Measurements from ENCODE around the gene FOXO3. TPM values are rescaled to one million over a fixed set of nuclear protein-coding genes. Genes with fewer than 3 reads are reported as not detected.
A peak's percentile ranks its signal among the peaks of the same experiment; 100 is the strongest.

The FOXO3 gene
- total and polyA plus RNA-seq, 2 donors from 2014 or later = 9.4 to 76.1 TPM

GRCh38 chr6:108710551-108710950, 149.8 kb downstream of the FOXO3 start:
- intact Hi-C loops (cut with DNase I) = no loop called here
- no peak overlapping the region for H3K9ac ChIP-seq (ENCODE audit: low read length in 3 of 3)
- H3K9me3 ChIP-seq (ENCODE audit: control insufficient read depth in 2 of 3, insufficient read depth in 1 of 3, low read length in 3 of 3) = no peaks in the 10 kb centered on the region
- FAIRE-seq (no peak), DNase-seq (no peak)
- no peaks in the 10 kb centered on the region for H3K36me3 ChIP-seq (ENCODE audit: control insufficient read depth in 2 of 3, insufficient read depth in 3 of 3, low read length in 3 of 3)
- no peak overlapping the region for H3K4me3 ChIP-seq (ENCODE audit: low read length in 3 of 3)
- peak overlapping the region in 1 of 2 donors; percentile 14 for H3K27ac ChIP-seq (ENCODE audit: low read depth in 2 of 2, low read length in 2 of 2)
- peaks cover 0 to 36% (median 35%) of the 10 kb centered on the region in 3 donors for H3K4me1 ChIP-seq (ENCODE audit: control insufficient read depth in 2 of 3, insufficient read depth in 2 of 3, low read depth in 1 of 3, low read length in 3 of 3)
- no peak for TF ChIP-seq CTCF (IDR thresholded peaks at IDR 0.05; ENCODE audit: borderline replicate concordance, extremely low read depth, insufficient read depth)
- H3K27me3 ChIP-seq (ENCODE audit: control insufficient read depth, insufficient read depth, low read length) = no peaks in the 10 kb centered on the region

GRCh38 chr6:108711071-108711470, 150.4 kb downstream of the FOXO3 start:
- intact Hi-C loops (cut with DNase I) = no loop called here
- Histone ChIP-seq H3K4me1 (ENCODE audit: control insufficient read depth in 2 of 3, insufficient read depth in 2 of 3, low read depth in 1 of 3, low read length in 3 of 3) (peaks cover 0 to 36% (median 35%) of the 10 kb centered on the region in 3 donors), H3K36me3 (ENCODE audit: control insufficient read depth in 2 of 3, insufficient read depth in 3 of 3, low read length in 3 of 3) (no peaks in the 10 kb centered on the region), H3K9ac (ENCODE audit: low read length in 3 of 3) (no peak overlapping the region), H3K27me3 (ENCODE audit: control insufficient read depth, insufficient read depth, low read length) (no peaks in the 10 kb centered on the region), H3K4me3 (ENCODE audit: low read length in 3 of 3) (no peak overlapping the region), H3K27ac (ENCODE audit: low read depth in 2 of 2, low read length in 2 of 2) (peak overlapping the region in 1 of 2 donors; percentile 29), H3K9me3 (ENCODE audit: control insufficient read depth in 2 of 3, insufficient read depth in 1 of 3, low read length in 3 of 3) (no peaks in the 10 kb centered on the region)
- DNase-seq (no peak), FAIRE-seq (no peak)
- TF ChIP-seq CTCF (IDR thresholded peaks at IDR 0.05; ENCODE audit: borderline replicate concordance, extremely low read depth, insufficient read depth) = no peak

GRCh38 chr6:108711826-108712225, 151.1 kb downstream of the FOXO3 start:
- intact Hi-C loops (cut with DNase I) = no loop called here
- peak in 1 of 5 donors; percentile 26 for DNase-seq
- Histone ChIP-seq H3K9ac (ENCODE audit: low read length in 3 of 3) (no peak overlapping the region), H3K4me3 (ENCODE audit: low read length in 3 of 3) (no peak overlapping the region), H3K36me3 (ENCODE audit: control insufficient read depth in 2 of 3, insufficient read depth in 3 of 3, low read length in 3 of 3) (no peaks in the 10 kb centered on the region), H3K4me1 (ENCODE audit: control insufficient read depth in 2 of 3, insufficient read depth in 2 of 3, low read depth in 1 of 3, low read length in 3 of 3) (peaks cover 0 to 34% (median 31%) of the 10 kb centered on the region in 3 donors), H3K27ac (ENCODE audit: low read depth in 2 of 2, low read length in 2 of 2) (no peak overlapping the region), H3K9me3 (ENCODE audit: control insufficient read depth in 2 of 3, insufficient read depth in 1 of 3, low read length in 3 of 3) (no peaks in the 10 kb centered on the region), H3K27me3 (ENCODE audit: control insufficient read depth, insufficient read depth, low read length) (no peaks in the 10 kb centered on the region)
- FAIRE-seq = no peak
- TF ChIP-seq CTCF (IDR thresholded peaks at IDR 0.05; ENCODE audit: borderline replicate concordance, extremely low read depth, insufficient read depth) = no peak

- H3K4me3 ChIP-seq (ENCODE audit: low read length in 3 of 3) = no peak overlapping the region
- intact Hi-C loops (cut with DNase I) = no loop called here
- TF ChIP-seq CTCF (IDR thresholded peaks at IDR 0.05; ENCODE audit: borderline replicate concordance, extremely low read depth, insufficient read depth) = no peak
- peaks cover 0 to 27% (median 24%) of the 10 kb centered on the region in 3 donors for H3K4me1 ChIP-seq (ENCODE audit: control insufficient read depth in 2 of 3, insufficient read depth in 2 of 3, low read depth in 1 of 3, low read length in 3 of 3)
- no peaks in the 10 kb centered on the region for H3K36me3 ChIP-seq (ENCODE audit: control insufficient read depth in 2 of 3, insufficient read depth in 3 of 3, low read length in 3 of 3)
- no peaks in the 10 kb centered on the region for H3K9me3 ChIP-seq (ENCODE audit: control insufficient read depth in 2 of 3, insufficient read depth in 1 of 3, low read length in 3 of 3)
- FAIRE-seq (no peak), DNase-seq (peak in 2 of 5 donors; percentile 34 to 38)
- no peak overlapping the region for H3K27ac ChIP-seq (ENCODE audit: low read depth in 2 of 2, low read length in 2 of 2)
- H3K9ac ChIP-seq (ENCODE audit: low read length in 3 of 3) = no peak overlapping the region
- H3K27me3 ChIP-seq (ENCODE audit: control insufficient read depth, insufficient read depth, low read length) = no peaks in the 10 kb centered on the region
Measured at GRCh38 chr6:108712946-108713345, 152.2 kb downstream of the FOXO3 start.
